Measurements from ENCODE around the gene KRTAP5-10. TPM values are rescaled to one million over a fixed set of nuclear protein-coding genes. Genes with fewer than 3 reads are reported as not detected.
"Not testable (repeated sequence)": the region's sequence is repeated elsewhere in the genome, so short reads cannot be mapped to it uniquely, and the experiment has no call there.

Gene KRTAP5-10
- not detected in 2 replicates for total RNA-seq

- no peaks in the 10 kb centered on the region for H3K36me3 Mint-ChIP-seq (ENCODE audit: low read depth)
Observed at GRCh38 chr11:71565263-71565662, at the start of gene KRTAP5-10. KRTAP5-10 (plus strand) TSS chr11:71565563; CDS start chr11:71565588, 25 bp downstream.

GRCh38 chr11:71518506-71519471, 46.6 kb upstream of the KRTAP5-10 start:
- Mint-ChIP-seq H3K4me3 (ENCODE audit: low read depth) (no peak overlapping the region), H3K27me3 (ENCODE audit: low read depth) (no peaks in the 10 kb centered on the region), H3K4me1 (ENCODE audit: low read depth) (no peaks in the 10 kb centered on the region), H3K9me3 (no peaks in the 10 kb centered on the region), H3K27ac (no peak overlapping the region), H3K36me3 (ENCODE audit: low read depth) (no peaks in the 10 kb centered on the region)
- DNase-seq (ENCODE audit: low spot score), result no peak
- intact Hi-C loops (cut with micrococcal nuclease), result no loop called here

More at GRCh38 chr11:71565263-71565662, at the start of gene KRTAP5-10:
- H3K27me3 Mint-ChIP-seq (ENCODE audit: low read depth), result peaks cover 22% of the 10 kb centered on the region
- no peaks in the 10 kb centered on the region for H3K9me3 Mint-ChIP-seq
- peaks cover 3% of the 10 kb centered on the region for H3K4me1 Mint-ChIP-seq (ENCODE audit: low read depth)
- intact Hi-C loops (cut with micrococcal nuclease), result no loop called here
- no peak within 1 kb of the TSS for H3K4me3 Mint-ChIP-seq (ENCODE audit: low read depth)
- DNase-seq (ENCODE audit: low spot score), result no peak
- H3K27ac Mint-ChIP-seq, result no peak within 1 kb of the TSS

- Mint-ChIP-seq H3K4me3 (ENCODE audit: low read depth) (no peak overlapping the region), H3K36me3 (ENCODE audit: low read depth) (no peaks in the 10 kb centered on the region), H3K4me1 (ENCODE audit: low read depth) (no peaks in the 10 kb centered on the region), H3K27ac (no peak overlapping the region), H3K27me3 (ENCODE audit: low read depth) (no peaks in the 10 kb centered on the region), H3K9me3 (no peaks in the 10 kb centered on the region)
- no peak for DNase-seq (ENCODE audit: low spot score)
- intact Hi-C loops (cut with micrococcal nuclease), result no loop called here
Observed at GRCh38 chr11:71519546-71519945, 45.8 kb upstream of the KRTAP5-10 start.

GRCh38 chr11:71525188-71525937, 40.0 kb upstream of the KRTAP5-10 start:
- no peak for DNase-seq (ENCODE audit: low spot score)
- intact Hi-C loops (cut with micrococcal nuclease), result no loop called here
- Mint-ChIP-seq H3K4me1 (ENCODE audit: low read depth) (no peaks in the 10 kb centered on the region), H3K4me3 (ENCODE audit: low read depth) (no peak overlapping the region), H3K27me3 (ENCODE audit: low read depth) (peaks cover 2% of the 10 kb centered on the region), H3K27ac (no peak overlapping the region), H3K9me3 (no peaks in the 10 kb centered on the region), H3K36me3 (ENCODE audit: low read depth) (no peaks in the 10 kb centered on the region)

GRCh38 chr11:71525938-71526495, 39.3 kb upstream of the KRTAP5-10 start:
- H3K4me1 Mint-ChIP-seq (ENCODE audit: low read depth), result no peaks in the 10 kb centered on the region
- no peak overlapping the region for H3K27ac Mint-ChIP-seq
- H3K9me3 Mint-ChIP-seq, result no peaks in the 10 kb centered on the region
- H3K4me3 Mint-ChIP-seq (ENCODE audit: low read depth), result no peak overlapping the region
- intact Hi-C loops (cut with micrococcal nuclease), result no loop called here
- peaks cover 2% of the 10 kb centered on the region for H3K27me3 Mint-ChIP-seq (ENCODE audit: low read depth)
- H3K36me3 Mint-ChIP-seq (ENCODE audit: low read depth), result no peaks in the 10 kb centered on the region
- DNase-seq (ENCODE audit: low spot score), result no peak

- H3K4me3 Mint-ChIP-seq (ENCODE audit: low read depth); H3K27ac Mint-ChIP-seq; DNase-seq (ENCODE audit: low spot score); intact Hi-C loops (cut with micrococcal nuclease); H3K4me1 Mint-ChIP-seq (ENCODE audit: low read depth); H3K9me3 Mint-ChIP-seq; H3K36me3 Mint-ChIP-seq (ENCODE audit: low read depth); H3K27me3 Mint-ChIP-seq (ENCODE audit: low read depth): not testable (repeated sequence)
Observed at GRCh38 chr11:71526796-71527575, 38.4 kb upstream of the KRTAP5-10 start, which contains the start of gene KRTAP5-7. KRTAP5-7 (plus strand) TSS chr11:71527267; CDS start chr11:71527301, 34 bp downstream.

- Mint-ChIP-seq H3K36me3 (ENCODE audit: low read depth) (no peaks in the 10 kb centered on the region), H3K27me3 (ENCODE audit: low read depth) (peaks cover 2% of the 10 kb centered on the region), H3K4me1 (ENCODE audit: low read depth) (no peaks in the 10 kb centered on the region), H3K9me3 (no peaks in the 10 kb centered on the region), H3K27ac (no peak overlapping the region), H3K4me3 (ENCODE audit: low read depth) (no peak overlapping the region)
- no peak for DNase-seq (ENCODE audit: low spot score)
- intact Hi-C loops (cut with micrococcal nuclease), result no loop called here
Observed at GRCh38 chr11:71527576-71528210, 37.7 kb upstream of the KRTAP5-10 start.

- Mint-ChIP-seq H3K36me3 (ENCODE audit: low read depth) (no peaks in the 10 kb centered on the region), H3K27me3 (ENCODE audit: low read depth) (peaks cover 2% of the 10 kb centered on the region)
- intact Hi-C loops (cut with micrococcal nuclease), result no loop called here
Observed at GRCh38 chr11:71530602-71531001, 34.8 kb upstream of the KRTAP5-10 start.

GRCh38 chr11:71532036-71532610, 33.2 kb upstream of the KRTAP5-10 start:
- DNase-seq (ENCODE audit: low spot score), result no peak
- Mint-ChIP-seq H3K4me3 (ENCODE audit: low read depth) (no peak overlapping the region), H3K27me3 (ENCODE audit: low read depth) (peaks cover 2% of the 10 kb centered on the region), H3K36me3 (ENCODE audit: low read depth) (no peaks in the 10 kb centered on the region), H3K27ac (no peak overlapping the region), H3K9me3 (no peaks in the 10 kb centered on the region), H3K4me1 (ENCODE audit: low read depth) (no peaks in the 10 kb centered on the region)
- intact Hi-C loops (cut with micrococcal nuclease), result no loop called here

More at GRCh38 chr11:71530602-71531001, 34.8 kb upstream of the KRTAP5-10 start:
- Mint-ChIP-seq H3K4me1 (ENCODE audit: low read depth) (no peaks in the 10 kb centered on the region), H3K9me3 (no peaks in the 10 kb centered on the region), H3K4me3 (ENCODE audit: low read depth) (no peak overlapping the region), H3K27ac (no peak overlapping the region)
- no peak for DNase-seq (ENCODE audit: low spot score)

GRCh38 chr11:71534711-71535608, 30.4 kb upstream of the KRTAP5-10 start:
- H3K4me3 Mint-ChIP-seq (ENCODE audit: low read depth); H3K27ac Mint-ChIP-seq; H3K4me1 Mint-ChIP-seq (ENCODE audit: low read depth); H3K36me3 Mint-ChIP-seq (ENCODE audit: low read depth); H3K27me3 Mint-ChIP-seq (ENCODE audit: low read depth); intact Hi-C loops (cut with micrococcal nuclease); DNase-seq (ENCODE audit: low spot score); H3K9me3 Mint-ChIP-seq: not testable (repeated sequence)

- H3K36me3 Mint-ChIP-seq (ENCODE audit: low read depth), result no peaks in the 10 kb centered on the region
- H3K27ac Mint-ChIP-seq, result no peak overlapping the region
- no peaks in the 10 kb centered on the region for H3K4me1 Mint-ChIP-seq (ENCODE audit: low read depth)
- no peak for DNase-seq (ENCODE audit: low spot score)
- no peaks in the 10 kb centered on the region for H3K27me3 Mint-ChIP-seq (ENCODE audit: low read depth)
- no peak overlapping the region for H3K4me3 Mint-ChIP-seq (ENCODE audit: low read depth)
- H3K9me3 Mint-ChIP-seq, result peaks cover 3% of the 10 kb centered on the region
- intact Hi-C loops (cut with micrococcal nuclease), result no loop called here
Observed at GRCh38 chr11:71535825-71536224, 29.5 kb upstream of the KRTAP5-10 start.

Measured in activated T-helper 2 cell treated with anti-CD3 and anti-CD28 coated beads, Interferon-gamma antibody, Interleukin-2, Interleukin-4, amounts not matched to agents 10 μg/mL and 5 μg/mL and 100 μg/mL, durations not matched to agents 14 hours and 24 hours and 36 hours (primary cell).